ENCODE results near the gene SKP1. TPM values are rescaled to one million over a fixed set of nuclear protein-coding genes. Genes with fewer than 3 reads are reported as not detected.
"Not testable (repeated sequence)": the region's sequence is repeated elsewhere in the genome, so short reads cannot be mapped to it uniquely, and the experiment has no call there.

The SKP1 gene
- total RNA-seq, 4 donors from 2014 or later, result 229 to 275 (median 253) TPM

DNA sequence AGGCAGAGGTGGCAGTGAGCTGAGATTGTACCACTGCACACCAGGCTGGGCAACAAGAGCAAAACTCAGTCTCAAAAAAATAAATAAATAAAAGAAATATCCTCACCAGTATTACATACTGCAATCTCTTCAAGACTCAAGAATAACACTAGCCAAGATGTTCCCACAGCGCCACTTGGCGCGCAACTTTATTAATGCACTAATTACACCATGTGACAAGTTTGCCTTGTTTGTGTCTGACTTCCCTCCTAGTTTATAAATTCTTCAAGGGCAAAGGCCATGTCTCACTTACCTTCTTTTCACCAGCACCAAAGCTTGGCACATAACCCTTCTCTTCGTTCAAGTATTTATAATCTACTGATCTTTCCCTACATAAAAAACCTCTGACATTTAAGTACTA is 4.8 kb downstream of the SKP1 start:
- H3K4me3 ChIP-seq (ENCODE audit: low read depth, poor library complexity, severe bottlenecking), result no peak overlapping the region
- 77 to 87% methylated on average over 4 of the region's 4 CpGs for WGBS, 2 donors
- no peak for DNase-seq (ENCODE audit: low spot score in 2 of 2)
- intact Hi-C loops (cut with DNase I; ENCODE audit: low total_unique reads), result no loop called here
- TF ChIP-seq, protein P1, sequence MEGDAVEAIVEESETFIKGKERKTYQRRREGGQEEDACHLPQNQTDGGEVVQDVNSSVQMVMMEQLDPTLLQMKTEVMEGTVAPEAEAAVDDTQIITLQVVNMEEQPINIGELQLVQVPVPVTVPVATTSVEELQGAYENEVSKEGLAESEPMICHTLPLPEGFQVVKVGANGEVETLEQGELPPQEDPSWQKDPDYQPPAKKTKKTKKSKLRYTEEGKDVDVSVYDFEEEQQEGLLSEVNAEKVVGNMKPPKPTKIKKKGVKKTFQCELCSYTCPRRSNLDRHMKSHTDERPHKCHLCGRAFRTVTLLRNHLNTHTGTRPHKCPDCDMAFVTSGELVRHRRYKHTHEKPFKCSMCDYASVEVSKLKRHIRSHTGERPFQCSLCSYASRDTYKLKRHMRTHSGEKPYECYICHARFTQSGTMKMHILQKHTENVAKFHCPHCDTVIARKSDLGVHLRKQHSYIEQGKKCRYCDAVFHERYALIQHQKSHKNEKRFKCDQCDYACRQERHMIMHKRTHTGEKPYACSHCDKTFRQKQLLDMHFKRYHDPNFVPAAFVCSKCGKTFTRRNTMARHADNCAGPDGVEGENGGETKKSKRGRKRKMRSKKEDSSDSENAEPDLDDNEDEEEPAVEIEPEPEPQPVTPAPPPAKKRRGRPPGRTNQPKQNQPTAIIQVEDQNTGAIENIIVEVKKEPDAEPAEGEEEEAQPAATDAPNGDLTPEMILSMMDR (IDR thresholded peaks at IDR 0.05), result no peak
- TF ChIP-seq POLR2A (IDR thresholded peaks at IDR 0.05), result no peak

DNA sequence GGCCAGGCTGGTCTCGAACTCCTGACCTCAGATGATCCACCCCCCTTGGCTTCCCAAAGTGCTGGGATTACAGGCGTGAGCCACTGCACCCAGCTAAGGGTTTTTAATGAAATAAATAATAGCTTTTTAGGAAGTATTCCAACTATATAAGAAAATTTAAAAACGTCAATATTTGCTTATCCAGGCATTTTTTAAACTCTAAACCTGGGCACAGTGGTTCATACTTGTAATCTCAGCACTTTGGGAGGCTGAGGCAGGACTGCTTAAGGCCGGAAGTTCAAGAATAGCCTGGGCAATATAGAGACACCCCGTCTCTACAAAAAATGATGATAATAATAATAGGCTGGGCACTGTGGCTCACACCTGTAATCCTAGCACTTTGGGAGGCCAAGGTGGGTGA is 14.2 kb downstream of the SKP1 start:
- no peak overlapping the region for H3K4me3 ChIP-seq (ENCODE audit: low read depth, poor library complexity, severe bottlenecking)
- TF ChIP-seq, protein P1 (IDR thresholded peaks at IDR 0.05), result no peak
- TF ChIP-seq POLR2A (IDR thresholded peaks at IDR 0.05), result no peak
- intact Hi-C loops (cut with DNase I; ENCODE audit: low total_unique reads), result no loop called here
- DNase-seq (ENCODE audit: low spot score in 2 of 2), result no peak
- WGBS, 2 donors, result 93 to 95% methylated on average over 5 of the region's 5 CpGs

GRCh38 chr5:134161513-134162395 is 15.0 kb downstream of the SKP1 start:
- H3K4me3 ChIP-seq (ENCODE audit: low read depth, poor library complexity, severe bottlenecking), result no peak overlapping the region
- TF ChIP-seq, protein P1 (IDR thresholded peaks at IDR 0.05), result no peak
- no peak for TF ChIP-seq POLR2A (IDR thresholded peaks at IDR 0.05)
- WGBS, 2 donors, result 88 to 94% methylated on average over 6 of the region's 6 CpGs
- DNase-seq (ENCODE audit: low spot score in 2 of 2), result no peak
- intact Hi-C loops (cut with DNase I; ENCODE audit: low total_unique reads), result no loop called here

DNA sequence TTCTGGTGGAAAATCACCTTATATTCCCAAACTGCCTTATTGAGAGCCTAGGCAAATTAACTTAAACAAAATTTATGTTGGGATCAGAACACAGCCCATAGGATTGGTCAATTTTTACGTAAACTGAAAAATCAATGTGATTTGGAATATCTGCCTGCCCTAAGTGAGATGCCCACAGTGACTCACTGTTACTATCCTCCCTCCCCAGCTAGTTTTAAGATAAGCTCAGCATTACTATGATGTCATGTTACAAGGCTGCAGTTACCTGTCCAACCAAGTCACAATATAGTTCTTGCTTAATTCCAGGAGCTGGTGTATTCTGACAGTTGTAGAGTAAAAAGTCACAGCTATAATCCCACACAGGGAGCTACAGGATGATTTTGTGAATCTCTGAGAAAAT is 23.1 kb downstream of the SKP1 start:
- no peak for DNase-seq (ENCODE audit: low spot score in 2 of 2)
- no peak for TF ChIP-seq POLR2A (IDR thresholded peaks at IDR 0.05)
- TF ChIP-seq, protein P1 (IDR thresholded peaks at IDR 0.05), result no peak
- intact Hi-C loops (cut with DNase I; ENCODE audit: low total_unique reads), result no loop called here
- no peak overlapping the region for H3K4me3 ChIP-seq (ENCODE audit: low read depth, poor library complexity, severe bottlenecking)
- 95 to 100% methylated on average over 1 of the region's 1 CpG for WGBS, 2 donors

DNA sequence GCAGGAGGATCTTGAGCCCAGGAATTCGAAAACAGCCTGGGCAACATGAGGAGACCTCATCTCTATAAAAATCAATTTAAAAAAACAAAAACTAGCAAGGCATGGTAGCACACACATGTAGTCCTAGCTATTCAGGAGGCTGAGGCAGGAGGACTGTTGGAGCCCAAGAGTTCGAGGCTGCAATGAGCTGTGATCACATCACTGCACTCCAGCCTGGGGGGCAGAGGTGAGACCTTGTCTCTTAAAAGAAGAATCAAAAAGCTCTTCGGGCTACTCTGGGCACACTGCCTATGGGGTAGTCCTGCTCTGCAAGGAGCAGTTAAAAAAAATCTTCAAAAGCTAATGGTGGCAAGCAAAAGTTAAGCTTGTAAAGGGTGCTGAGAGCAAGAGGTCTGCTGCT is 23.5 kb downstream of the SKP1 start:
- intact Hi-C loops (cut with DNase I; ENCODE audit: low total_unique reads), result no loop called here
- no peak for DNase-seq (ENCODE audit: low spot score in 2 of 2)
- no peak overlapping the region for H3K4me3 ChIP-seq (ENCODE audit: low read depth, poor library complexity, severe bottlenecking)
- WGBS, 2 donors, result 96 to 99% methylated on average over 3 of the region's 3 CpGs
- TF ChIP-seq, protein P1 (IDR thresholded peaks at IDR 0.05), result no peak
- no peak for TF ChIP-seq POLR2A (IDR thresholded peaks at IDR 0.05)

- WGBS, 2 donors, result 95 to 97% methylated on average over 15 of the region's 15 CpGs
- DNase-seq (ENCODE audit: low spot score in 2 of 2); H3K4me3 ChIP-seq (ENCODE audit: low read depth, poor library complexity, severe bottlenecking); intact Hi-C loops (cut with DNase I; ENCODE audit: low total_unique reads): not testable (repeated sequence)
Measured at GRCh38 chr5:134152173-134152832, 24.4 kb downstream of the SKP1 start.
